Mammary microvascular endothelial cell (primary cell): ENCODE data around the gene PRLHR. TPM values are rescaled to one million over a fixed set of nuclear protein-coding genes. Genes with fewer than 3 reads are reported as not detected.

Experiments used
- total RNA-seq: library from RNA; depleted of rRNA; stranded (reverse); fragments of >200 nt; gene quantifications from 2 replicates; pipeline ENCODE4 v1.2.3, GENCODE V29; 2015

PRLHR gene
- not detected in 2 replicates for total RNA-seq

DNA sequence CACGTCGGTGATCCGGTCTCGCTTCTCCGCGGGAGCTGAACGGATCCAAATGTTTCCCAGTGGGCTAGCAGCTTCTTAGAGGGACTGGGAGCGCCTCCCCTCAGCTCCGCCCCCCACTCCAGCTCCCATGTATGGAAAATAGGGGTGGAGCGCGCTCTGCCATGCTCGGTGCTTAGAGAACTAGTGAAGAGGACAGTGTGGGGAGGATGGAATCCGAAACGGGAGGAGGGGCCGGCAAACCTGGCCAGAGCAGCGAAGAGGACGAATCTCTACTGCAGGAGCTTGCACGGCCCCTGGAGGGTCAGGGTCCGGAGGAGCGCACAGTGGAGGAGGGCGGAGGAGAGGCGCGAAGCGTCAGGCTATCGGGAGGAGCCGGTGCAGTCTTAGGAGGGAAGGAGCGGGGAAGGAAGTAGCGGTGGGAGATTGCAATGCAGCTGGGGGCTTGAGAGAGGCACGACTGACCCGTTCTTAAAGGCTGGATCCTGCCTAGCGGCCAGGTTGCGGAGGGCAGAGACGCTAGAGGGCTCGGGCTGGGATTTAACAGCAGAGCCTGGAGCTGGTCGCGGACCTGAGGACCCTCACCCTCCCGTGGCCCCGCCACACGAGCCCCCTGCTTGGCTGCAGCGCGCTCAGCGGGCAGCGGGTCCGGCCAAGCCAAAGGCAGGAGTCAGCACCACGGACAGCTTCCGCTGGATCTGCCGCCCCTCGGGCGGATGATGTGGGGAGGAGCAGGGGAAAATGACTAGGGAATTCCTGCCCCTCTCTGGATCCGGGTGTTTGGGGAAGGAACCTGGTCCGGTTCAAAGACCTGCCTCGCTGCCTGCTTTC, at the start of gene PRLHR:
Gene PRLHR (minus strand): TSS at position 51 of the 828 bp plus-strand sequence. CDS start 404 bp downstream, outside the sequence.

Other genes with a start within 250 kb of the PRLHR start
- 14.0 and 22.3 TPM in 2 replicates for gene CACUL1, start 159.3 kb upstream of the PRLHR start, total RNA-seq